K562 (cell line): ENCODE results near the gene IRGM. TPM values are rescaled to one million over a fixed set of nuclear protein-coding genes. Genes with fewer than 3 reads are reported as not detected.

Source experiments
- CREM ChIP-seq: IDR thresholded peaks from 2 replicates; pipeline ENCODE4 v1.6.1; 2014; ENCODE audit warnings: antibody characterized with exemption, low read depth
- CSDE1 ChIP-seq, 2 experiments: fragments of 450-650 bp; IDR thresholded peaks; 2 replicates each; pipeline ENCODE4 v1.6.1; 2016; ENCODE audit warnings: mild to moderate bottlenecking in 1 of 2
- HDAC8 ChIP-seq: fragments of 450-650 bp; IDR thresholded peaks from 2 replicates; pipeline ENCODE4 v1.6.1; 2016; ENCODE audit warnings: mild to moderate bottlenecking, missing genetic modification characterization, moderate library complexity, missing compliant biosample characterization
- PCBP1 ChIP-seq: fragments of 200-400 bp; formaldehyde crosslinking; IDR thresholded peaks from 2 replicates; pipeline ENCODE4 v1.6.1; 2018; ENCODE audit warnings: mild to moderate bottlenecking, low read depth, low read length; ENCODE audit not compliant: poor library complexity, severe bottlenecking
- SOX6 ChIP-seq: fragments of 450-650 bp; IDR thresholded peaks from 2 replicates; pipeline ENCODE4 v1.6.1; 2014; ENCODE audit warnings: mild to moderate bottlenecking
- STAG1 ChIP-seq: sonication (generic); formaldehyde crosslinking; IDR thresholded peaks from 2 replicates; pipeline ENCODE4 v1.5.0; 2020; ENCODE audit warnings: missing genetic modification reagents, borderline replicate concordance
- ZNF134 ChIP-seq: fragments of 250-450 bp; sonication (Bioruptor Pico); conservative IDR thresholded peaks from 2 replicates; pipeline ENCODE4 v1.4.0; 2020
- polyA plus RNA-seq, 8 experiments: library from polyadenylated mRNA; depleted of rRNA in 4 of 8; stranded (reverse) in 5 of 8; unstranded in 3 of 8; fragments of >200 nt; fragmentation: Nextera tagmentation in 2 of 8; fragmentation: Illumina TruSeq in 1 of 8; extraction: Ambion mirVana in 2 of 8; extraction: Trizol in 1 of 8; gene quantifications; 2 replicates each; pipeline versions ENCODE4 v1.2.1 to v1.2.3, GENCODE V29; 2011 to 2014; ENCODE audit warnings: inconsistent platforms in 1 of 8, missing spikeins in 1 of 8
- total RNA-seq, 7 experiments: library from RNA; depleted of rRNA in 6 of 7; stranded (reverse); fragments of >200 nt in 6 of 7; fragmentation: Illumina TruSeq in 2 of 7; extraction: Trizol in 2 of 7; gene quantifications; 2 replicates each; pipeline versions ENCODE4 v1.2.1 to v1.2.3, GENCODE V29; 2011 to 2021; ENCODE audit warnings: low replicate concordance in 1 of 7
- TF ChIP-seq, protein P1 (sequence below): IDR thresholded peaks from 3 replicates; pipeline ENCODE4 v1.6.1; 2011; ENCODE audit warnings: borderline replicate concordance, mild to moderate bottlenecking, moderate library complexity; ENCODE audit not compliant: insufficient read length; ENCODE audit errors: extremely low read depth
- TF ChIP-seq, protein P2 (sequence below): fragments of 450-650 bp; formaldehyde crosslinking; IDR thresholded peaks from 2 replicates; pipeline ENCODE4 v1.4.0; 2020; ENCODE audit warnings: mild to moderate bottlenecking, moderate library complexity
- TF ChIP-seq, protein P3 (sequence below): fragments of 200-800 bp; sonication (Bioruptor generic); IDR thresholded peaks from 2 replicates; pipeline ENCODE4 v1.6.1; 2017; ENCODE audit warnings: missing genetic modification characterization, missing compliant biosample characterization
- TF ChIP-seq, protein P4 (sequence below): fragments of 250-450 bp; sonication (Bioruptor Pico); IDR thresholded peaks from 2 replicates; pipeline ENCODE4 v1.8.0; 2021; ENCODE audit warnings: borderline replicate concordance, mild to moderate bottlenecking, moderate library complexity; ENCODE audit not compliant: poor library complexity, severe bottlenecking
- TF ChIP-seq, protein P5 (sequence below): sonication (generic); formaldehyde crosslinking; IDR thresholded peaks from 2 replicates; pipeline ENCODE4 v1.9.0; 2022; ENCODE audit warnings: mild to moderate bottlenecking, missing genetic modification reagents
- TF ChIP-seq, protein P6 (sequence below): fragments of 250-450 bp; sonication (Bioruptor Pico); IDR thresholded peaks from 2 replicates; pipeline ENCODE4 v1.4.0; 2020
- TF ChIP-seq, protein P7 (sequence below), 2 experiments: fragments of 450-650 bp; IDR thresholded peaks; 2 replicates each; pipeline ENCODE4 v1.6.1; 2018; ENCODE audit warnings: mild to moderate bottlenecking in 2 of 2, low read depth in 1 of 2; ENCODE audit not compliant: partially characterized antibody in 2 of 2

The IRGM gene
- total and polyA plus RNA-seq, 9 of the 15 experiments (the other 6 are each of a cell fraction or from before 2014, with no cell fraction given) = 0.09 to 0.22 (median 0.15) TPM; not detected in 6

DNA sequence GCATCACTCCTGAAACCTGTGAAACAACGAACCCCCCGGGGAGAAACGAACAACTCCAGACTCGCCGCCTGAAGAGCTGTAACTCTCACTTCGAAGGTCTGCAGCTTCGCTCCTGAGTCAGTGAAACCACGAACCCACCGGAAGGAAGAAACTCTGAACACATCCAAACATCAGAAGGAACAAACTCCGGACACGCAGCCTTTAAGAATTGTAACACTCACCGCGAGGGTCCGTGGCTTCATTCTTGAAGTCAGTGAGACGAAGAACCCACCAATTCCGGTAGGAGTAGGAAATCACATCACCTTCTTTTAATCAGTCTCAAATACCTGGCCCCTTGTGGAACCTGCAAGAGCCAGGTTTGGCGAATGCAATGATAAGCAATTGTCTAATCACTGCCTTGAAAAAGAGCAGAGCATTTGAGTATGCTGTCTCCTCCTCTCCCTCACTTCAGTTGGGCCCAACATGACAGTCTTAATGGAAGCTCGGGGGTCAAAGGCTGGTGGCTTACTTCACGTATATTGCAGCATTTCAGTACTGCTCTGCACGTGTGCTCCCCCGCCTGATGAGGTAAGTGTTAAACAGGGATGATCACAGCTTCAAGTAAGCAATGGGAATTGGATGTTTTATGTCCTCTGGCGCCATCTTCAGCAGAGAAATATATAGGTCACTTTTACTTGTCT is 473 bp downstream of the IRGM start (continued):
- TF ChIP-seq, protein P1, sequence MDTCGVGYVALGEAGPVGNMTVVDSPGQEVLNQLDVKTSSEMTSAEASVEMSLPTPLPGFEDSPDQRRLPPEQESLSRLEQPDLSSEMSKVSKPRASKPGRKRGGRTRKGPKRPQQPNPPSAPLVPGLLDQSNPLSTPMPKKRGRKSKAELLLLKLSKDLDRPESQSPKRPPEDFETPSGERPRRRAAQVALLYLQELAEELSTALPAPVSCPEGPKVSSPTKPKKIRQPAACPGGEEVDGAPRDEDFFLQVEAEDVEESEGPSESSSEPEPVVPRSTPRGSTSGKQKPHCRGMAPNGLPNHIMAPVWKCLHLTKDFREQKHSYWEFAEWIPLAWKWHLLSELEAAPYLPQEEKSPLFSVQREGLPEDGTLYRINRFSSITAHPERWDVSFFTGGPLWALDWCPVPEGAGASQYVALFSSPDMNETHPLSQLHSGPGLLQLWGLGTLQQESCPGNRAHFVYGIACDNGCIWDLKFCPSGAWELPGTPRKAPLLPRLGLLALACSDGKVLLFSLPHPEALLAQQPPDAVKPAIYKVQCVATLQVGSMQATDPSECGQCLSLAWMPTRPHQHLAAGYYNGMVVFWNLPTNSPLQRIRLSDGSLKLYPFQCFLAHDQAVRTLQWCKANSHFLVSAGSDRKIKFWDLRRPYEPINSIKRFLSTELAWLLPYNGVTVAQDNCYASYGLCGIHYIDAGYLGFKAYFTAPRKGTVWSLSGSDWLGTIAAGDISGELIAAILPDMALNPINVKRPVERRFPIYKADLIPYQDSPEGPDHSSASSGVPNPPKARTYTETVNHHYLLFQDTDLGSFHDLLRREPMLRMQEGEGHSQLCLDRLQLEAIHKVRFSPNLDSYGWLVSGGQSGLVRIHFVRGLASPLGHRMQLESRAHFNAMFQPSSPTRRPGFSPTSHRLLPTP = no peak
- TF ChIP-seq, protein P2, sequence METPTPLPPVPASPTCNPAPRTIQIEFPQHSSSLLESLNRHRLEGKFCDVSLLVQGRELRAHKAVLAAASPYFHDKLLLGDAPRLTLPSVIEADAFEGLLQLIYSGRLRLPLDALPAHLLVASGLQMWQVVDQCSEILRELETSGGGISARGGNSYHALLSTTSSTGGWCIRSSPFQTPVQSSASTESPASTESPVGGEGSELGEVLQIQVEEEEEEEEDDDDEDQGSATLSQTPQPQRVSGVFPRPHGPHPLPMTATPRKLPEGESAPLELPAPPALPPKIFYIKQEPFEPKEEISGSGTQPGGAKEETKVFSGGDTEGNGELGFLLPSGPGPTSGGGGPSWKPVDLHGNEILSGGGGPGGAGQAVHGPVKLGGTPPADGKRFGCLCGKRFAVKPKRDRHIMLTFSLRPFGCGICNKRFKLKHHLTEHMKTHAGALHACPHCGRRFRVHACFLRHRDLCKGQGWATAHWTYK = no peak
- peak; percentile 65 for TF ChIP-seq CREM
- TF ChIP-seq HDAC8 (tag) = no peak
- TF ChIP-seq, protein P3, sequence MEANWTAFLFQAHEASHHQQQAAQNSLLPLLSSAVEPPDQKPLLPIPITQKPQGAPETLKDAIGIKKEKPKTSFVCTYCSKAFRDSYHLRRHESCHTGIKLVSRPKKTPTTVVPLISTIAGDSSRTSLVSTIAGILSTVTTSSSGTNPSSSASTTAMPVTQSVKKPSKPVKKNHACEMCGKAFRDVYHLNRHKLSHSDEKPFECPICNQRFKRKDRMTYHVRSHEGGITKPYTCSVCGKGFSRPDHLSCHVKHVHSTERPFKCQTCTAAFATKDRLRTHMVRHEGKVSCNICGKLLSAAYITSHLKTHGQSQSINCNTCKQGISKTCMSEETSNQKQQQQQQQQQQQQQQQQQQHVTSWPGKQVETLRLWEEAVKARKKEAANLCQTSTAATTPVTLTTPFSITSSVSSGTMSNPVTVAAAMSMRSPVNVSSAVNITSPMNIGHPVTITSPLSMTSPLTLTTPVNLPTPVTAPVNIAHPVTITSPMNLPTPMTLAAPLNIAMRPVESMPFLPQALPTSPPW (CRISPR knock-in tag) = peak; percentile 25; the same call in 1 of the 2 replicates
- peak; percentile 53; the same call in 1 of the 2 replicates for TF ChIP-seq STAG1 (CRISPR knock-in tag)
- TF ChIP-seq, protein P4, sequence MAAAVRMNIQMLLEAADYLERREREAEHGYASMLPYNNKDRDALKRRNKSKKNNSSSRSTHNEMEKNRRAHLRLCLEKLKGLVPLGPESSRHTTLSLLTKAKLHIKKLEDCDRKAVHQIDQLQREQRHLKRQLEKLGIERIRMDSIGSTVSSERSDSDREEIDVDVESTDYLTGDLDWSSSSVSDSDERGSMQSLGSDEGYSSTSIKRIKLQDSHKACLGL = no peak
- TF ChIP-seq, protein P5, sequence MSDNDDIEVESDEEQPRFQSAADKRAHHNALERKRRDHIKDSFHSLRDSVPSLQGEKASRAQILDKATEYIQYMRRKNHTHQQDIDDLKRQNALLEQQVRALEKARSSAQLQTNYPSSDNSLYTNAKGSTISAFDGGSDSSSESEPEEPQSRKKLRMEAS (CRISPR knock-in tag) = peak; percentile 95
- TF ChIP-seq ZNF134 (CRISPR knock-in tag) = peak; percentile 82
- TF ChIP-seq SOX6 = peak; percentile 38; the same call in 1 of the 2 replicates
- TF ChIP-seq CSDE1 (IDR thresholded peaks at IDR 0.05) = no peak
- TF ChIP-seq, protein P6, sequence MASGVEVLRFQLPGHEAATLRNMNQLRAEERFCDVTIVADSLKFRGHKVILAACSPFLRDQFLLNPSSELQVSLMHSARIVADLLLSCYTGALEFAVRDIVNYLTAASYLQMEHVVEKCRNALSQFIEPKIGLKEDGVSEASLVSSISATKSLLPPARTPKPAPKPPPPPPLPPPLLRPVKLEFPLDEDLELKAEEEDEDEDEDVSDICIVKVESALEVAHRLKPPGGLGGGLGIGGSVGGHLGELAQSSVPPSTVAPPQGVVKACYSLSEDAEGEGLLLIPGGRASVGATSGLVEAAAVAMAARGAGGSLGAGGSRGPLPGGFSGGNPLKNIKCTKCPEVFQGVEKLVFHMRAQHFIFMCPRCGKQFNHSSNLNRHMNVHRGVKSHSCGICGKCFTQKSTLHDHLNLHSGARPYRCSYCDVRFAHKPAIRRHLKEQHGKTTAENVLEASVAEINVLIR = peak; percentile 24; the same call in 1 of the 2 replicates
- TF ChIP-seq PCBP1 = no peak
- TF ChIP-seq, protein P7, sequence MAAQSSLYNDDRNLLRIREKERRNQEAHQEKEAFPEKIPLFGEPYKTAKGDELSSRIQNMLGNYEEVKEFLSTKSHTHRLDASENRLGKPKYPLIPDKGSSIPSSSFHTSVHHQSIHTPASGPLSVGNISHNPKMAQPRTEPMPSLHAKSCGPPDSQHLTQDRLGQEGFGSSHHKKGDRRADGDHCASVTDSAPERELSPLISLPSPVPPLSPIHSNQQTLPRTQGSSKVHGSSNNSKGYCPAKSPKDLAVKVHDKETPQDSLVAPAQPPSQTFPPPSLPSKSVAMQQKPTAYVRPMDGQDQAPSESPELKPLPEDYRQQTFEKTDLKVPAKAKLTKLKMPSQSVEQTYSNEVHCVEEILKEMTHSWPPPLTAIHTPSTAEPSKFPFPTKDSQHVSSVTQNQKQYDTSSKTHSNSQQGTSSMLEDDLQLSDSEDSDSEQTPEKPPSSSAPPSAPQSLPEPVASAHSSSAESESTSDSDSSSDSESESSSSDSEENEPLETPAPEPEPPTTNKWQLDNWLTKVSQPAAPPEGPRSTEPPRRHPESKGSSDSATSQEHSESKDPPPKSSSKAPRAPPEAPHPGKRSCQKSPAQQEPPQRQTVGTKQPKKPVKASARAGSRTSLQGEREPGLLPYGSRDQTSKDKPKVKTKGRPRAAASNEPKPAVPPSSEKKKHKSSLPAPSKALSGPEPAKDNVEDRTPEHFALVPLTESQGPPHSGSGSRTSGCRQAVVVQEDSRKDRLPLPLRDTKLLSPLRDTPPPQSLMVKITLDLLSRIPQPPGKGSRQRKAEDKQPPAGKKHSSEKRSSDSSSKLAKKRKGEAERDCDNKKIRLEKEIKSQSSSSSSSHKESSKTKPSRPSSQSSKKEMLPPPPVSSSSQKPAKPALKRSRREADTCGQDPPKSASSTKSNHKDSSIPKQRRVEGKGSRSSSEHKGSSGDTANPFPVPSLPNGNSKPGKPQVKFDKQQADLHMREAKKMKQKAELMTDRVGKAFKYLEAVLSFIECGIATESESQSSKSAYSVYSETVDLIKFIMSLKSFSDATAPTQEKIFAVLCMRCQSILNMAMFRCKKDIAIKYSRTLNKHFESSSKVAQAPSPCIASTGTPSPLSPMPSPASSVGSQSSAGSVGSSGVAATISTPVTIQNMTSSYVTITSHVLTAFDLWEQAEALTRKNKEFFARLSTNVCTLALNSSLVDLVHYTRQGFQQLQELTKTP (IDR thresholded peaks at IDR 0.05; ENCODE audit: low read depth in 1 of 2, partially characterized antibody in 2 of 2) = no peak
